ENCODE results near the gene AGBL5.

DNA sequence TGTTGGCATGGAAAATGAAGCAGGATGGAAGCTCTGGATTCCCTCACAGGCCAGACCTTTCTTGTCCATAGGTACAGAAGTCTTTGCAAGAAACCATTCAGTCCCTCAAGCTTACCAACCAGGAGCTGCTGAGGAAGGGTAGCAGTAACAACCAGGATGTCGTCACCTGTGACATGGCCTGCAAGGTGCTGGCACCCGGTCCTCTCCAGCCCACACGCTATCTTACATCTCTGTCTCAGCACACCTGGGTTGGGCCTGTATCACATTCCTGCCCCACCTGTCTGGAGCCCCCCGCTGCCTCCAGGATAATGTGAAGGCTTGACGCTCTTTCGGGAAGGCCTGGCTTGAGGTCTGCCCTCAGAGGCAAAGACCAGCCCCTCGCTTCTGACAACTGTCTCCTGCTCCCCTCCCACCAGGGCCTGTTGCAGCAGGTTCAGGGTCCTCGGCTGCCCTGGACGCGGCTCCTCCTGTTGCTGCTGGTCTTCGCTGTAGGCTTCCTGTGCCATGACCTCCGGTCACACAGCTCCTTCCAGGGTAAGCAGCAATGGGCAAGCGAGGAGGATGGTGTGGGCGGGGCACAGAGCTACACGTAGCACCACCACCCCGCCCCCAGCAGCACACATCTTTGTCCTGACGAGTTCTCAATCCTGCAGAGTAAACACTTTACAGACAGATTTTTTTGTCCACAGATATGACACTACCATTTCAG is 12.7 kb upstream of the AGBL5 start:
- TF ChIP-seq, protein P1, sequence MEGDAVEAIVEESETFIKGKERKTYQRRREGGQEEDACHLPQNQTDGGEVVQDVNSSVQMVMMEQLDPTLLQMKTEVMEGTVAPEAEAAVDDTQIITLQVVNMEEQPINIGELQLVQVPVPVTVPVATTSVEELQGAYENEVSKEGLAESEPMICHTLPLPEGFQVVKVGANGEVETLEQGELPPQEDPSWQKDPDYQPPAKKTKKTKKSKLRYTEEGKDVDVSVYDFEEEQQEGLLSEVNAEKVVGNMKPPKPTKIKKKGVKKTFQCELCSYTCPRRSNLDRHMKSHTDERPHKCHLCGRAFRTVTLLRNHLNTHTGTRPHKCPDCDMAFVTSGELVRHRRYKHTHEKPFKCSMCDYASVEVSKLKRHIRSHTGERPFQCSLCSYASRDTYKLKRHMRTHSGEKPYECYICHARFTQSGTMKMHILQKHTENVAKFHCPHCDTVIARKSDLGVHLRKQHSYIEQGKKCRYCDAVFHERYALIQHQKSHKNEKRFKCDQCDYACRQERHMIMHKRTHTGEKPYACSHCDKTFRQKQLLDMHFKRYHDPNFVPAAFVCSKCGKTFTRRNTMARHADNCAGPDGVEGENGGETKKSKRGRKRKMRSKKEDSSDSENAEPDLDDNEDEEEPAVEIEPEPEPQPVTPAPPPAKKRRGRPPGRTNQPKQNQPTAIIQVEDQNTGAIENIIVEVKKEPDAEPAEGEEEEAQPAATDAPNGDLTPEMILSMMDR (IDR thresholded peaks at IDR 0.05): no peak
- TF ChIP-seq CEBPB (IDR thresholded peaks at IDR 0.05): no peak
- no peak for TF ChIP-seq JUNB (IDR thresholded peaks at IDR 0.05)
- TF ChIP-seq POLR2A (IDR thresholded peaks at IDR 0.05; ENCODE audit: low read length): no peak
- no peak for TF ChIP-seq ZNF302 (CRISPR knock-in tag; IDR thresholded peaks at IDR 0.05)
